ENCODE results near the gene SLC38A9.

Gene SLC38A9

DNA sequence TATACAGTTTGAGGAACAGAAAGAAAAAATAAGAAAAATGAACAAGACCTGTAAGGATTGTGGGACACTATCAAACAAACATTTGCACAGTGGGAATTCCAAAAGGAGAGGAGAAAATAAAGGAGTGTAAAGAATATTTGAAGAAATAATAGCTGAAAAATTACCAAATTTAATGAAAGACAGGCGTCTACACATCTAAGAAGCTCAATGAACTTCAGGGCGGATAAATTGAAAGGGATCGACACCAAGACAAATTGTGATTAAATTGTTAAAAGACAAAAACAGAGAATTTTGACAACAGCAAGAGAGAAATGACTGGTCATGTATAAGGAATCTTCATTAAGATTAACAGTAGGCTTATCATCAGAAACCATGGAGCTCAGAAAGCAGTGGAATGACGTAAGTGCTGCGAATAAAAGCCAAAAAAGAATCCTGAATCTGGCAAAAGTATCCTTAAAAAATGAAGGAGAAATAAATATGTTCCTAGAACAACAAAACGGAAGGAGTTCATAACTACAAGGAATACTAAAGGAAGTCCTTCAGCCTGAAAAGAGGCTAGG lies 3.5 kb upstream of the SLC38A9 start:
- no peak overlapping the region for H2AFZ ChIP-seq (ENCODE audit: low read depth, low read length)
- H3K4me3 ChIP-seq (ENCODE audit: low read length): no peak overlapping the region
- H3K9me3 ChIP-seq (ENCODE audit: insufficient read depth, low read length): no peaks in the 10 kb centered on the region
- no peak overlapping the region for H3K4me2 ChIP-seq (ENCODE audit: low read length)
- H3K9ac ChIP-seq (ENCODE audit: low read length): no peak overlapping the region
- TF ChIP-seq, protein P1, sequence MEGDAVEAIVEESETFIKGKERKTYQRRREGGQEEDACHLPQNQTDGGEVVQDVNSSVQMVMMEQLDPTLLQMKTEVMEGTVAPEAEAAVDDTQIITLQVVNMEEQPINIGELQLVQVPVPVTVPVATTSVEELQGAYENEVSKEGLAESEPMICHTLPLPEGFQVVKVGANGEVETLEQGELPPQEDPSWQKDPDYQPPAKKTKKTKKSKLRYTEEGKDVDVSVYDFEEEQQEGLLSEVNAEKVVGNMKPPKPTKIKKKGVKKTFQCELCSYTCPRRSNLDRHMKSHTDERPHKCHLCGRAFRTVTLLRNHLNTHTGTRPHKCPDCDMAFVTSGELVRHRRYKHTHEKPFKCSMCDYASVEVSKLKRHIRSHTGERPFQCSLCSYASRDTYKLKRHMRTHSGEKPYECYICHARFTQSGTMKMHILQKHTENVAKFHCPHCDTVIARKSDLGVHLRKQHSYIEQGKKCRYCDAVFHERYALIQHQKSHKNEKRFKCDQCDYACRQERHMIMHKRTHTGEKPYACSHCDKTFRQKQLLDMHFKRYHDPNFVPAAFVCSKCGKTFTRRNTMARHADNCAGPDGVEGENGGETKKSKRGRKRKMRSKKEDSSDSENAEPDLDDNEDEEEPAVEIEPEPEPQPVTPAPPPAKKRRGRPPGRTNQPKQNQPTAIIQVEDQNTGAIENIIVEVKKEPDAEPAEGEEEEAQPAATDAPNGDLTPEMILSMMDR (IDR thresholded peaks at IDR 0.05; ENCODE audit: low read depth, low read length): no peak
- TF ChIP-seq EZH2phosphoT487 (IDR thresholded peaks at IDR 0.05; ENCODE audit: low read depth): no peak
- H3K79me2 ChIP-seq (ENCODE audit: low read length): 0 out of 2 replicates have a peak, but pooled peaks cover 7% of the 10 kb centered on the region
- H3K27me3 ChIP-seq (ENCODE audit: low read depth, low read length): no peaks in the 10 kb centered on the region
- no peaks in the 10 kb centered on the region for H4K20me1 ChIP-seq (ENCODE audit: insufficient read depth, low read length)
- H3K27ac ChIP-seq (ENCODE audit: low read length): no peak overlapping the region
- H3K4me1 ChIP-seq (ENCODE audit: low read length): peaks cover 16% of the 10 kb centered on the region
- H3K36me3 ChIP-seq (replicated peaks; ENCODE audit: low read depth, low read length): no peaks in the 10 kb centered on the region

- Histone ChIP-seq H3K79me2 (ENCODE audit: low read length) (0 out of 2 replicates have a peak, but pooled peaks cover 7% of the 10 kb centered on the region), H3K4me2 (ENCODE audit: low read length) (no peak overlapping the region), H3K36me3 (replicated peaks; ENCODE audit: low read depth, low read length) (no peaks in the 10 kb centered on the region), H4K20me1 (ENCODE audit: insufficient read depth, low read length) (no peaks in the 10 kb centered on the region), H3K9ac (ENCODE audit: low read length) (no peak overlapping the region), H2AFZ (ENCODE audit: low read depth, low read length) (no peak overlapping the region), H3K9me3 (ENCODE audit: insufficient read depth, low read length) (no peaks in the 10 kb centered on the region), H3K27me3 (ENCODE audit: low read depth, low read length) (no peaks in the 10 kb centered on the region), H3K4me3 (ENCODE audit: low read length) (no peak overlapping the region), H3K27ac (ENCODE audit: low read length) (no peak overlapping the region), H3K4me1 (ENCODE audit: low read length) (peaks cover 9% of the 10 kb centered on the region)
- TF ChIP-seq, protein P1 (IDR thresholded peaks at IDR 0.05; ENCODE audit: low read depth, low read length): no peak
- TF ChIP-seq EZH2phosphoT487 (IDR thresholded peaks at IDR 0.05; ENCODE audit: low read depth): no peak
Observed at GRCh38 chr5:55714749-55715148, 2.6 kb upstream of the SLC38A9 start.

DNA sequence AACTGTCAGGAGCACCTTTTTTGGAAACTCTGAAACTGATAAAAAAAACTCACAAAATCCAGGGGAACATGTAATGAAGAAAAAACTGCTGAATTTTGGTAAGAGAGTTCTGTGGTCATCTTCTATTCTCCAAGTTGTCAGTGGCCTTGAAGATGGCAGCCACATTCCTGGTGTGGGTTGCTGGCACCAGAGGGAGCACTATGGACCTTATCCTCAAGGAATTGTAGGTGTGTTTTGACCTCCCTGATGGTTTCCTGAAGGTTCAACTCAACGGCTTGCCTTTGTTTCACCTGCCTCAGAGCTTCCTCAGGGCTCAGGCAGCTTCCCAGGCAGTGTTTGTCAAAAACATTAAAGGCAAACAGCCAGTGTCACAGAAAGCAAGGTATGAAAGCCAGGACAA lies 2.2 kb upstream of the SLC38A9 start:
- Histone ChIP-seq H2AFZ (ENCODE audit: low read depth, low read length) (no peak overlapping the region), H3K4me2 (ENCODE audit: low read length) (no peak overlapping the region), H3K36me3 (replicated peaks; ENCODE audit: low read depth, low read length) (no peaks in the 10 kb centered on the region), H3K9me3 (ENCODE audit: insufficient read depth, low read length) (no peaks in the 10 kb centered on the region), H3K9ac (ENCODE audit: low read length) (no peak overlapping the region), H3K4me3 (ENCODE audit: low read length) (no peak overlapping the region), H3K27me3 (ENCODE audit: low read depth, low read length) (no peaks in the 10 kb centered on the region), H4K20me1 (ENCODE audit: insufficient read depth, low read length) (no peaks in the 10 kb centered on the region), H3K79me2 (ENCODE audit: low read length) (0 out of 2 replicates have a peak, but pooled peaks cover 7% of the 10 kb centered on the region), H3K27ac (ENCODE audit: low read length) (no peak overlapping the region), H3K4me1 (ENCODE audit: low read length) (peaks cover 9% of the 10 kb centered on the region)
- TF ChIP-seq, protein P1 (IDR thresholded peaks at IDR 0.05; ENCODE audit: low read depth, low read length): no peak
- TF ChIP-seq EZH2phosphoT487 (IDR thresholded peaks at IDR 0.05; ENCODE audit: low read depth): no peak

DNA sequence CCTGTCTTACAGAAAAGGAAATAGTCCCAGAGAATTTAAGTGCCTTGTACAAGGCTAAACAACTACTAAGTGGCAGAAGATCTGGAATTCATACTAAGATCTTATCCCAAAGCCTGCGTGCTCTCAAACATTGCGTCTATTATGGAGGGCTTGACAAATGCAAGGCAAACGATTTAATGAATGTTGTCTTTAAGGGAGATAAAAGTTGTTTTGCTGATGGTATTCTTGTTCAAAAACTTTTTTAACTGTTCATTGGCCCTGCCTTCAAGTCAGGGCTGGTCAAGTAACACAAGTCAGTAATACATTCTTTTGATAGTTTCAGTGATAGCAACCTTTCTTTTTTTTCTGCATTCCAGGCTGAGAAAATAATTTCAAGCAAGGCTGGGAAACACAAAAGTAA lies 1.7 kb upstream of the SLC38A9 start:
- H3K9me3 ChIP-seq (ENCODE audit: insufficient read depth, low read length): no peaks in the 10 kb centered on the region
- H4K20me1 ChIP-seq (ENCODE audit: insufficient read depth, low read length): no peaks in the 10 kb centered on the region
- no peak overlapping the region for H3K9ac ChIP-seq (ENCODE audit: low read length)
- no peak for TF ChIP-seq EZH2phosphoT487 (IDR thresholded peaks at IDR 0.05; ENCODE audit: low read depth)
- TF ChIP-seq, protein P1 (IDR thresholded peaks at IDR 0.05; ENCODE audit: low read depth, low read length): no peak
- H2AFZ ChIP-seq (ENCODE audit: low read depth, low read length): no peak overlapping the region
- H3K4me1 ChIP-seq (ENCODE audit: low read length): peaks cover 9% of the 10 kb centered on the region
- no peaks in the 10 kb centered on the region for H3K36me3 ChIP-seq (replicated peaks; ENCODE audit: low read depth, low read length)
- no peak overlapping the region for H3K4me3 ChIP-seq (ENCODE audit: low read length)
- 0 out of 2 replicates have a peak, but pooled peaks cover 7% of the 10 kb centered on the region for H3K79me2 ChIP-seq (ENCODE audit: low read length)
- H3K4me2 ChIP-seq (ENCODE audit: low read length): no peak overlapping the region
- H3K27me3 ChIP-seq (ENCODE audit: low read depth, low read length): no peaks in the 10 kb centered on the region
- H3K27ac ChIP-seq (ENCODE audit: low read length): no peak overlapping the region

All from OCI-LY3 (cell line).